Urinary bladder (tissue), 4 donors: ENCODE measurements around the gene MCC. TPM values are rescaled to one million over a fixed set of nuclear protein-coding genes. Genes with fewer than 3 reads are reported as not detected.

ENCODE experiments used
- DNase-seq: peaks from one replicate; pipeline ENCODE4 v3.0.0-alpha.2; 2015; ENCODE audit errors: extremely low spot score
- H3K27ac ChIP-seq: one replicate; pipeline ENCODE4 v1.5.1; 2013; ENCODE audit warnings: low read depth, mild to moderate bottlenecking, moderate library complexity
- H3K36me3 ChIP-seq: one replicate; pipeline ENCODE4 v1.6.1; 2013; ENCODE audit warnings: mild to moderate bottlenecking, moderate library complexity; ENCODE audit not compliant: insufficient read depth
- H3K4me1 ChIP-seq: one replicate; pipeline ENCODE4 v1.6.1; 2013; ENCODE audit warnings: mild to moderate bottlenecking, moderate library complexity; ENCODE audit not compliant: insufficient read depth
- H3K4me3 ChIP-seq: one replicate; pipeline ENCODE4 v1.5.1; 2013; ENCODE audit warnings: low read depth, low read length
- WGBS: extraction: QIAGEN DNeasy Blood & Tissue Kit; methylation state at CpG from one replicate; pipeline ENCODE4 v1.1.7; 2013; 5-methylcytosine and 5-hydroxymethylcytosine counted together
- polyA plus RNA-seq: library from polyadenylated mRNA; stranded (reverse); fragments of 200-250 nt; gene quantifications from one replicate; pipeline ENCODE4 v1.2.3, GENCODE V29; 2013
- small RNA-seq: library from RNA; depleted of rRNA; stranded (forward); fragments of <200 nt; gene quantifications from one replicate; pipeline ENCODE3, GENCODE V24; 2014
- total RNA-seq: library from RNA; depleted of rRNA; stranded (reverse); fragments of >200 nt; gene quantifications from one replicate; pipeline ENCODE4 v1.2.3, GENCODE V29; 2014
- donor health status: healthy with polysubstance abuse.
- donor health status: healthy.

The MCC gene
- total and polyA plus RNA-seq, 2 donors = 17.2 to 60.7 TPM

GRCh38 chr5:112974901-112975300 lies 513.4 kb downstream of the MCC start:
- DNase-seq = no peak
- H3K27ac ChIP-seq = no peak overlapping the region
- no peak overlapping the region for H3K4me3 ChIP-seq
- 87% methylated on average over 1 of the region's 1 CpG for WGBS
- no peaks in the 10 kb centered on the region for H3K36me3 ChIP-seq
- H3K4me1 ChIP-seq = no peaks in the 10 kb centered on the region

GRCh38 chr5:112973904-112974303 lies 514.3 kb downstream of the MCC start:
- Histone ChIP-seq H3K36me3 (no peaks in the 10 kb centered on the region), H3K27ac (no peak overlapping the region), H3K4me3 (no peak overlapping the region), H3K4me1 (no peaks in the 10 kb centered on the region)
- WGBS = 92% methylated on average over 1 of the region's 1 CpG
- DNase-seq = no peak

- no peak overlapping the region for H3K4me3 ChIP-seq
- no peak for DNase-seq
- H3K4me1 ChIP-seq = no peaks in the 10 kb centered on the region
- H3K27ac ChIP-seq = no peak overlapping the region
- WGBS = 65% methylated on average over 1 of the region's 1 CpG
- H3K36me3 ChIP-seq = no peaks in the 10 kb centered on the region
Observed at GRCh38 chr5:112973036-112973435, 515.2 kb downstream of the MCC start.

Small RNA genes within 50 kb of the gene (small RNA-seq; reads per million reads assigned to genes)
- not detected for gene RNU4ATAC13P

Other genes starting within 250 kb of the MCC start
- gene TSSK1B, start 53.5 kb downstream of the MCC start, total RNA-seq = 1.2 TPM
- gene TSSK1B, start 53.5 kb downstream of the MCC start, polyA plus RNA-seq = not detected
- gene YTHDC2, start 25.2 kb upstream of the MCC start, total RNA-seq = 69.1 TPM
- 9.5 TPM for gene YTHDC2, start 25.2 kb upstream of the MCC start, polyA plus RNA-seq